HepG2 (cell line): ENCODE data around the gene ULK4. TPM values are rescaled to one million over a fixed set of nuclear protein-coding genes. Genes with fewer than 3 reads are reported as not detected.

Source experiments
- BHLHE40 ChIP-seq: IDR thresholded peaks from 2 replicates; pipeline ENCODE4 v1.6.1; 2011; ENCODE audit warnings: low read length, improper control_type of control experiment
- GMEB2 ChIP-seq: IDR thresholded peaks from 2 replicates; pipeline ENCODE4 v1.6.1; 2016; ENCODE audit warnings: missing biosample characterization, missing genetic modification reagents, low read depth
- HNF1A ChIP-seq, 2 experiments: sonication (generic) in 1 of 2; formaldehyde crosslinking in 1 of 2; IDR thresholded peaks; 2 replicates each; pipeline versions ENCODE4 v1.4.0 to v1.6.1; 2016 to 2020; ENCODE audit warnings: borderline replicate concordance in 1 of 2, low read depth in 1 of 2, mild to moderate bottlenecking in 1 of 2, missing genetic modification reagents in 1 of 2
- HNF1B ChIP-seq: sonication (generic); formaldehyde crosslinking; IDR thresholded peaks from 2 replicates; pipeline ENCODE4 v1.5.1; 2020; ENCODE audit warnings: mild to moderate bottlenecking, moderate library complexity, missing genetic modification reagents
- NFKBIZ ChIP-seq: IDR thresholded peaks from 2 replicates; pipeline ENCODE4 v1.6.1; 2018; ENCODE audit warnings: missing genetic modification reagents, missing compliant biosample characterization
- POLR2G ChIP-seq: fragments of 200-400 bp; formaldehyde crosslinking; IDR thresholded peaks from 2 replicates; pipeline ENCODE4 v1.6.1; 2018; ENCODE audit warnings: mild to moderate bottlenecking, low read depth, low read length, moderate library complexity
- SP140L ChIP-seq: sonication (generic); formaldehyde crosslinking; IDR thresholded peaks from 2 replicates; pipeline ENCODE4 v1.4.0; 2020; ENCODE audit warnings: missing genetic modification reagents, borderline replicate concordance
- XRCC5 ChIP-seq: fragments of 200-400 bp; formaldehyde crosslinking; optimal IDR thresholded peaks from 2 replicates; pipeline ENCODE3; 2017; ENCODE audit warnings: mild to moderate bottlenecking, low read length
- ZBTB33 ChIP-seq: sonication (generic); formaldehyde crosslinking; IDR thresholded peaks from 2 replicates; pipeline ENCODE4 v1.4.0; 2020; ENCODE audit warnings: missing genetic modification reagents
- ZC3H13 ChIP-seq: sonication (generic); formaldehyde crosslinking; IDR thresholded peaks from 2 replicates; pipeline ENCODE4 v1.8.1; 2023; ENCODE audit warnings: mild to moderate bottlenecking, missing genetic modification reagents, moderate library complexity
- ZNF350 ChIP-seq: sonication (generic); formaldehyde crosslinking; IDR thresholded peaks from 2 replicates; pipeline ENCODE4 v1.4.0; 2020; ENCODE audit warnings: mild to moderate bottlenecking, low read depth, missing genetic modification reagents, borderline replicate concordance
- ZNF576 ChIP-seq: sonication (generic); formaldehyde crosslinking; IDR thresholded peaks from 2 replicates; pipeline ENCODE4 v1.4.0; 2020; ENCODE audit warnings: mild to moderate bottlenecking, missing genetic modification reagents
- ZNF597 ChIP-seq: sonication (generic); formaldehyde crosslinking; IDR thresholded peaks from 2 replicates; pipeline ENCODE4 v1.5.0; 2020; ENCODE audit warnings: missing genetic modification reagents
- ZNF607 ChIP-seq: sonication (generic); formaldehyde crosslinking; IDR thresholded peaks from 2 replicates; pipeline ENCODE4 v1.5.1; 2020; ENCODE audit warnings: missing genetic modification reagents, mild to moderate bottlenecking, borderline replicate concordance
- ZNF75D ChIP-seq: sonication (generic); formaldehyde crosslinking; IDR thresholded peaks from 2 replicates; pipeline ENCODE4 v1.8.1; 2023; ENCODE audit warnings: missing genetic modification reagents, mild to moderate bottlenecking, borderline replicate concordance
- polyA plus RNA-seq, 8 experiments: library from polyadenylated mRNA; depleted of rRNA in 3 of 8; stranded (reverse) in 7 of 8; unstranded in 1 of 8; fragments of >200 nt; fragmentation: Illumina TruSeq in 4 of 8; extraction: Trizol in 4 of 8; gene quantifications; 2 replicates each; pipeline versions ENCODE4 v1.2.1 to v1.2.3, GENCODE V29; 2011 to 2016; ENCODE audit warnings: low read depth in 4 of 8, missing spikeins in 1 of 8, mixed read lengths in 1 of 8; ENCODE audit not compliant: insufficient read depth in 1 of 8
- total RNA-seq, 5 experiments: library from RNA; depleted of rRNA; stranded (reverse); fragments of >200 nt; fragmentation: Illumina TruSeq; extraction: Trizol; gene quantifications; 2 replicates each; pipeline ENCODE4 v1.2.3, GENCODE V29; 2016; ENCODE audit warnings: low read depth in 1 of 5

The ULK4 gene
- total and polyA plus RNA-seq, 2 of the 13 experiments (the other 11 are each of a cell fraction or from before 2014, with no cell fraction given) = 6.7 to 11.8 TPM

GRCh38 chr3:41961751-41962679, at the start of gene ULK4 (continued):
- TF ChIP-seq GMEB2 (peak; percentile 86), ZBTB33 (CRISPR knock-in tag) (peak; percentile 57; the same call in 1 of the 2 replicates), HNF1A (IDR thresholded peaks at IDR 0.05; ENCODE audit: low read depth) (0 out of 2 replicates have a peak, but pooled peaks have one; percentile 13), HNF1A (CRISPR knock-in tag; IDR thresholded peaks at IDR 0.05; ENCODE audit: borderline replicate concordance) (peak; percentile 70; the same call in 1 of the 2 replicates), NFKBIZ (CRISPR knock-in tag) (peak; percentile 67; the same call in 1 of the 2 replicates), ZNF576 (CRISPR knock-in tag) (no peak), BHLHE40 (peak; percentile 98), ZNF75D (CRISPR knock-in tag) (no peak), SP140L (peak; percentile 9; the same call in 1 of the 2 replicates), POLR2G (peak; percentile 44; the same call in 1 of the 2 replicates), HNF1B (CRISPR knock-in tag) (peak; percentile 91), ZNF350 (CRISPR knock-in tag) (peak; percentile 96), ZC3H13 (CRISPR knock-in tag) (no peak), ZNF607 (CRISPR knock-in tag) (peak; percentile 72), ZNF597 (CRISPR knock-in tag) (no peak), XRCC5 (peak; percentile 95)
